OCI-M2 (cell line): ENCODE data around the gene TAF6.
"Not testable (repeated sequence)": the region's sequence is repeated elsewhere in the genome, so short reads cannot be mapped to it uniquely, and the experiment has no call there.

Source experiments
- DNase-seq: peaks from one replicate; lab custom pipeline; 2025; ENCODE audit not compliant: unreplicated experiment; lab: John Stamatoyannopoulos, UW

TAF6 gene

DNA sequence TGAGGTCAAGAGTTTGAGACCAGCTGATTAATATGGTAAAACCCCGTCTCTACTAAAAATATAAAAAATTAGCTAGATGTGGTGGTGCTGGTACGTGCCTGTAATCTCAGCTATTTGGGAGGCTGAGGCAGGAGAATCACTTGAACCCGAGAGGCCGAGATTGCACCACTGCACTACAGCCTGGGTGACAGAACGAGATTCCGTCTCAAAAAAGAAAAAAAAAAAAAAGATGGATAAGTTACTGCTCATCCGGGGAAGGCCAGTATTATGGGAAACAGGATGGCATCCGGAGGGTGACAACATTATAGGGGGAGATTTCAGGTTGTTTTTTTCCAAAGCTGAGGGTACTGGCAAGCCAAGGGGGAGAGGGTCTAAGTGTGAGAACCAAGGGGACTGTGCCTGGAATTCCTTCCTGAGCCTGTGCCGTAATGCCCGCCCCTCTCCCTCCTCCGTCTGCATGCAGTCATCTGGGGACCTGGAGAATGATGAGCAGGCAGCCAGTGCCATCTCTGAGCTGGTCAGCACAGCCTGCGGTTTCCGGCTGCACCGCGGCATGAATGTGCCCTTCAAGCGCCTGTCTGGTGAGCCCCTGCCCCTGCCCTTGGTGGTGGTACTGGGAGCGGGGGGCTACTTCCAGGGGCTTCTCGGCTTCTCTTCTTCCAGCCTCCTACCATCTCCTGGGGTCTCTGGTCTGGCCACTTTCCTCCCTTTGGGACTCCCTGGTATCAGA is 33.9 kb upstream of the TAF6 start:
- DNase-seq, result no peak

GRCh38 chr7:100152404-100152803 is 33.2 kb upstream of the TAF6 start:
- DNase-seq, result no peak

- DNase-seq, result peak; percentile 85
These were observed 29.6 kb upstream of the TAF6 start, which contains the start of gene LAMTOR4 for GRCh38 chr7:100148559-100149328. Gene LAMTOR4, plus strand, starts transcription at chr7:100148918. Its CDS starts 55 bp downstream, at chr7:100148973.

- DNase-seq, result no peak
These were observed 29.0 kb upstream of the TAF6 start for GRCh38 chr7:100148225-100148558.

DNA sequence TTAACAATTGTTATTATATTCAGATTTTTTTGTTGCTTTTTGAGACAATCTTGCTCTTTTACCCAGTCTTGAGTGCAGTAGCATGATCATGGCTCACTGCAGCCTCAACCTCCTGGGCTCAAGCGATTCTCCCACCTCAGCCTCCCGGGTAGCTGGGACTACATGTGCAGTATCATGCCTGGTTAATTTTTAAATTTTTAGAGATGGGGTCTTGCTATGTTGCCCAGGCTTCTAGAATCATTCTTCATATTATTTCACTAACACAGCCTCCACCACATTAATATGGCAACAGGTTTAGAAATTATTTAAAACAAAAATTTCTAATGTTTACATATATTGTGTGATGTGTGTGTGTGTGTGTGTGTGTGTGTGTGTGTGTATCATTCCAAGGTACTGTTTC is 28.1 kb upstream of the TAF6 start:
- DNase-seq, result no peak

GRCh38 chr7:100146350-100146749 is 27.2 kb upstream of the TAF6 start:
- DNase-seq, result not testable (repeated sequence)

GRCh38 chr7:100142461-100142860 is 23.3 kb upstream of the TAF6 start:
- no peak for DNase-seq

- no peak for DNase-seq
These were observed 22.4 kb upstream of the TAF6 start for GRCh38 chr7:100141555-100141949.

- DNase-seq, result no peak
These were observed 18.9 kb upstream of the TAF6 start for GRCh38 chr7:100137851-100138760.

- DNase-seq, result peak; percentile 6
These were observed 13.6 kb upstream of the TAF6 start for GRCh38 chr7:100132697-100133151.

DNA sequence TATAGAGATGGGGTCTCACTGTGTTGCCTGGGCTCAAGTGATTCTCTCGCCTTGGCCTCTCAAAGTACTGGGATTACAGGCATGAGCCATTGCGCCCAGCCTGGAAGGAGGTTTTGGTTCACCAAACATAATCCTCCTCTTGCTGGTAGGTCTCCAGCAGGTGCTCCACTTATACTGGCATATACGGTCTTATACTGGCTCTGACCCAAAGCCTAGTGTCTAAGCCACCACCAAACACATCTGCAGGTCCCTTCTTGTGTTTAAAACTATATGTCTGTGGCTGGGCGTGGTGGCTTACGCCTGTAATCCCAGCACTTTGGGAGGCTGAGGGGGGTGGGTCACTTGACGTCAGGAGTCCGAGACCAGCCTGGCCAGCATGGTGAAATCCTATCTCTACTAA is 13.0 kb upstream of the TAF6 start:
- DNase-seq, result no peak

DNA sequence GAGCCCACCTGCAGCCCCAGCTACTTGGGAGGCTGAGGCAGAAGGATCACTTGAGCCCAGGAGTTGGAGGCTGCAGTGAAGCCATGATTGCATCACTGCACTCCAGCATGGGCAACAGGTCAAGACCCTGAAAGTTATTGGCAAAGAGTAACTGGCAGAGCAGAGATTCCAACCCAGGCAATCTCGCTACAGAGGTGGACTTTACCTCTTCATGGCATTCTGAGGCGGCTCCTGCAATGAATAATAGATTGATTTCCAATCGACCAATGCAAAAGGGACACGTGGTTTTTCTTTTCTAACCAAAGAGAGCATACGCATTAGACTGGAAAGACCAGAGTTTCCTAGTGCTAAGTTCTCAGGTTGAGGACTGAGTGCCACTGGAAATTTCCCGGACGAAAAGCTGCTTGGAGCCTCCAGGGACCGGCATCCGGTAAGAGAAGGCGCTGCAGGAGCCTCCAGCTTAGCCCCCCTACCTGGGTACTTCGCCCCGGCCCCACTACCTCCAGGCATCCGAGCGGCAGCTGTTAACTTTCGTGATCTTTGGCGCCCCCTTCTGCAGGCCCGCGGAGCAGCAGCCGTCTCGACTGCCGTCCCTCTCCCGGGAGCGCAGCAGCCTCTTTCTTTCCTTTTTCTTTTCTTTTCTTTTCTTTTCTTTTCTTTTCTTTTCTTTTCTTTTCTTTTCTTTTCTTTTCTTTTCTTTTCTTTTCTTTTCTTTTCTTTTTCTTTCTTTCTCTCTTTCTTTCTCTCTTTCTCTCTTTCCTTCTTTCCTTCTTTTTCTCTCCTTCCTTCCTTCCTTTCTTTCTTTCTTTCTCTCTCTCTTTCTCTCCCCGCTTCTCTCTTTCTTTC is 11.7 kb upstream of the TAF6 start:
- DNase-seq, result peak; percentile 57

GRCh38 chr7:100130220-100130607 is 11.1 kb upstream of the TAF6 start:
- DNase-seq, result not testable (repeated sequence)

DNA sequence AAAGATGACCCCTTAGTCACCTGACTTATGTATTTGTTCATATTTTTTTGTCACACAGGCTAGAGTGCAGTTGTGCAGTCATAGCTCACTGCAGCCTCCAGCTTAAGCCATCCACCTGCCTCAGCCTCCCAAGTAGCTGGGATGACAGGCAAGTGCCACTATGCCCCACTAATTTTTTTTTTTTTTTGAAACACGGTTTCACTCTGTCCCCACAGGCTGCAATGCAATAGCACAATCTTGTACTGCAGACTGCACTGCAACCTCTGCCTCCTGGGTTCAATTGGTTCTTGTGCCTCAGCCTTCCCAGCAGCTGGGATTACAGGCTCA is 9.4 kb upstream of the TAF6 start:
- DNase-seq, result no peak

- DNase-seq, result no peak
These were observed 8.9 kb upstream of the TAF6 start for GRCh38 chr7:100127866-100128636.

DNA sequence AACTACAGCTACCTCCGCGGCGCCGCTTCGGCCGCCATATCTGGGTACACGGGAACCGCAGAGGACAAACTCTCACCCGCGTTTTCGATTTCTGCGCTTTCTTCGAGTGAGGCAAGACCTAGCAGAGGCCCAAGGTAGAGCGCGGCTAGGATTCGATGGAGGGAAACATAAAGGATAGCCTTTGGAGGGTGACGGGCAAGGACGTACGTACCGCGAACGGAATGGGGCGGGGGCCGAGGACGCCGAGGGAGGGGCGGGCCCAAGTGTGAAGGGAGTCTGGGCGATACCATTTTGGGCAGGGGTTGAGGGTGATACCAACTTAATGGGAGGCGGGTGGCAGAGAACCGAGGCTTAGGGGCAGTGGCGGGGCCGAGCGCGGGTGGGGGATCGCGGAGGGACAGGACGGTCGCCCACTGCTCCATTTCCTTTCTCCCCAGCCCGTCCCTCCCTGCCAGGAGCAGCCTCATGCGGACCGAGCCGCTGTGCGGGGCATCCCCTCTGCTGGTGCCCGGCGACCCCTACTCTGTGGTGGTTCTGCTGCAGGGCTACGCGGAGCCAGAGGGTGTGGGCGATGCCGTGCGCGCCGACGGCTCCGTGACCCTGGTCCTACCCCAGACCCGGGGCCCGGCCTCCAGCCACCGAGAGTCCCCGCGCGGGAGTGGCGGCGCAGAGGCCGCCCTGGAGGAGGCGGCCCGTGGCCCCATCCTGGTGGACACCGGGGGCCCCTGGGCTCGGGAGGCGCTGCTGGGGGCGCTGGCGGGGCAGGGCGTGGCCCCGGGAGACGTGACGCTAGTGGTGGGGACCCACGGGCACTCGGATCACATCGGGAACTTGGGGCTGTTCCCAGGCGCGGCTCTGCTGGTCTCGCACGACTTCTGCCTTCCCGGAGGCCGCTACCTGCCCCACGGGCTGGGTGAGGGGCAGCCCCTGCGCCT is 8.0 kb upstream of the TAF6 start, which contains the start of gene MBLAC1:
Gene MBLAC1, plus strand, starts transcription at position 37 of the 935 bp plus-strand sequence. Its CDS starts 429 bp downstream, at position 466.
- peak; percentile 63 for DNase-seq

GRCh38 chr7:100126239-100126930 is 7.2 kb upstream of the TAF6 start:
- DNase-seq, result no peak
